ENCODE data around the gene ACTMAP.

DNA sequence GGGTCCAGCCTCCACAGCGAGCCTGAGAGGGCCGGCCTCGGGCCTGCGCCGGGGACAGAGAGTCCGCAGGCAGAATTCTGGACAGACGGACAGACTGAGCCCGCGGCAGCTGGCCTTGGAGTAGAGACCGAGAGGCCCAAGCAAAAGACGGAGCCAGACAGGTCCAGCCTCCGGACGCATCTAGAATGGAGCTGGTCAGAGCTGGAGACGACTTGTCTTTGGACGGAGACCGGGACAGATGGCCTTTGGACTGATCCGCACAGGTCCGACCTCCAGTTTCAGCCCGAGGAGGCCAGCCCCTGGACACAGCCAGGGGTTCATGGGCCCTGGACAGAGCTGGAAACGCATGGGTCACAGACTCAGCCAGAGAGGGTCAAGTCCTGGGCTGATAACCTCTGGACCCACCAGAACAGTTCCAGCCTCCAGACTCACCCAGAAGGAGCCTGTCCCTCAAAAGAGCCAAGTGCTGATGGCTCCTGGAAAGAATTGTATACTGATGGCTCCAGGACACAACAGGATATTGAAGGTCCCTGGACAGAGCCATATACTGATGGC is 32.9 kb downstream of the ACTMAP start:
- TF ChIP-seq, protein P1, sequence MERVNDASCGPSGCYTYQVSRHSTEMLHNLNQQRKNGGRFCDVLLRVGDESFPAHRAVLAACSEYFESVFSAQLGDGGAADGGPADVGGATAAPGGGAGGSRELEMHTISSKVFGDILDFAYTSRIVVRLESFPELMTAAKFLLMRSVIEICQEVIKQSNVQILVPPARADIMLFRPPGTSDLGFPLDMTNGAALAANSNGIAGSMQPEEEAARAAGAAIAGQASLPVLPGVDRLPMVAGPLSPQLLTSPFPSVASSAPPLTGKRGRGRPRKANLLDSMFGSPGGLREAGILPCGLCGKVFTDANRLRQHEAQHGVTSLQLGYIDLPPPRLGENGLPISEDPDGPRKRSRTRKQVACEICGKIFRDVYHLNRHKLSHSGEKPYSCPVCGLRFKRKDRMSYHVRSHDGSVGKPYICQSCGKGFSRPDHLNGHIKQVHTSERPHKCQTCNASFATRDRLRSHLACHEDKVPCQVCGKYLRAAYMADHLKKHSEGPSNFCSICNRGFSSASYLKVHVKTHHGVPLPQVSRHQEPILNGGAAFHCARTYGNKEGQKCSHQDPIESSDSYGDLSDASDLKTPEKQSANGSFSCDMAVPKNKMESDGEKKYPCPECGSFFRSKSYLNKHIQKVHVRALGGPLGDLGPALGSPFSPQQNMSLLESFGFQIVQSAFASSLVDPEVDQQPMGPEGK (CRISPR knock-in tag; IDR thresholded peaks at IDR 0.05; ENCODE audit: borderline replicate concordance) = no peak
- TF ChIP-seq ZFP3 (CRISPR knock-in tag; IDR thresholded peaks at IDR 0.05) (no peak), OSR1 (CRISPR knock-in tag; IDR thresholded peaks at IDR 0.05) (no peak), BACH2 (CRISPR knock-in tag; IDR thresholded peaks at IDR 0.05; ENCODE audit: borderline replicate concordance) (no peak), ZC3H10 (CRISPR knock-in tag; IDR thresholded peaks at IDR 0.05) (no peak), ZNF70 (CRISPR knock-in tag; IDR thresholded peaks at IDR 0.05) (no peak), TCF4 (CRISPR knock-in tag; IDR thresholded peaks at IDR 0.05; ENCODE audit: borderline replicate concordance) (no peak), RARB (CRISPR knock-in tag; IDR thresholded peaks at IDR 0.05) (no peak), ZNF8 (CRISPR knock-in tag; IDR thresholded peaks at IDR 0.05) (no peak), CSDC2 (CRISPR knock-in tag; IDR thresholded peaks at IDR 0.05) (no peak), PPARA (CRISPR knock-in tag; IDR thresholded peaks at IDR 0.05; ENCODE audit: borderline replicate concordance) (no peak)
- TF ChIP-seq, protein P2, sequence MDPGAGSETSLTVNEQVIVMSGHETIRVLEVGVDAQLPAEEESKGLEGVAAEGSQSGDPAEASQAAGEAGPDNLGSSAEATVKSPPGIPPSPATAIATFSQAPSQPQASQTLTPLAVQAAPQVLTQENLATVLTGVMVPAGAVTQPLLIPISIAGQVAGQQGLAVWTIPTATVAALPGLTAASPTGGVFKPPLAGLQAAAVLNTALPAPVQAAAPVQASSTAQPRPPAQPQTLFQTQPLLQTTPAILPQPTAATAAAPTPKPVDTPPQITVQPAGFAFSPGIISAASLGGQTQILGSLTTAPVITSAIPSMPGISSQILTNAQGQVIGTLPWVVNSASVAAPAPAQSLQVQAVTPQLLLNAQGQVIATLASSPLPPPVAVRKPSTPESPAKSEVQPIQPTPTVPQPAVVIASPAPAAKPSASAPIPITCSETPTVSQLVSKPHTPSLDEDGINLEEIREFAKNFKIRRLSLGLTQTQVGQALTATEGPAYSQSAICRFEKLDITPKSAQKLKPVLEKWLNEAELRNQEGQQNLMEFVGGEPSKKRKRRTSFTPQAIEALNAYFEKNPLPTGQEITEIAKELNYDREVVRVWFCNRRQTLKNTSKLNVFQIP (CRISPR knock-in tag; IDR thresholded peaks at IDR 0.05; ENCODE audit: borderline replicate concordance, low read depth) = no peak
- TF ChIP-seq, protein P3, sequence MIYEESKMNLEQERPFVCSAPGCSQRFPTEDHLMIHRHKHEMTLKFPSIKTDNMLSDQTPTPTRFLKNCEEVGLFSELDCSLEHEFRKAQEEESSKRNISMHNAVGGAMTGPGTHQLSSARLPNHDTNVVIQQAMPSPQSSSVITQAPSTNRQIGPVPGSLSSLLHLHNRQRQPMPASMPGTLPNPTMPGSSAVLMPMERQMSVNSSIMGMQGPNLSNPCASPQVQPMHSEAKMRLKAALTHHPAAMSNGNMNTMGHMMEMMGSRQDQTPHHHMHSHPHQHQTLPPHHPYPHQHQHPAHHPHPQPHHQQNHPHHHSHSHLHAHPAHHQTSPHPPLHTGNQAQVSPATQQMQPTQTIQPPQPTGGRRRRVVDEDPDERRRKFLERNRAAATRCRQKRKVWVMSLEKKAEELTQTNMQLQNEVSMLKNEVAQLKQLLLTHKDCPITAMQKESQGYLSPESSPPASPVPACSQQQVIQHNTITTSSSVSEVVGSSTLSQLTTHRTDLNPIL (CRISPR knock-in tag; IDR thresholded peaks at IDR 0.05; ENCODE audit: low read depth) = no peak
- TF ChIP-seq, protein P4, sequence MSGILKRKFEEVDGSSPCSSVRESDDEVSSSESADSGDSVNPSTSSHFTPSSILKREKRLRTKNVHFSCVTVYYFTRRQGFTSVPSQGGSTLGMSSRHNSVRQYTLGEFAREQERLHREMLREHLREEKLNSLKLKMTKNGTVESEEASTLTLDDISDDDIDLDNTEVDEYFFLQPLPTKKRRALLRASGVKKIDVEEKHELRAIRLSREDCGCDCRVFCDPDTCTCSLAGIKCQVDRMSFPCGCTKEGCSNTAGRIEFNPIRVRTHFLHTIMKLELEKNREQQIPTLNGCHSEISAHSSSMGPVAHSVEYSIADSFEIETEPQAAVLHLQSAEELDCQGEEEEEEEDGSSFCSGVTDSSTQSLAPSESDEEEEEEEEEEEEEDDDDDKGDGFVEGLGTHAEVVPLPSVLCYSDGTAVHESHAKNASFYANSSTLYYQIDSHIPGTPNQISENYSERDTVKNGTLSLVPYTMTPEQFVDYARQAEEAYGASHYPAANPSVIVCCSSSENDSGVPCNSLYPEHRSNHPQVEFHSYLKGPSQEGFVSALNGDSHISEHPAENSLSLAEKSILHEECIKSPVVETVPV (CRISPR knock-in tag; IDR thresholded peaks at IDR 0.05) = no peak

Data from SK-N-SH treated with all-trans-retinoic acid at 6 μM for 48 hours (cell line).